Cortex of kidney (tissue), 1 donor: ENCODE results near the gene TNFRSF4.
"Not testable (repeated sequence)": the region's sequence is repeated elsewhere in the genome, so short reads cannot be mapped to it uniquely, and the experiment has no call there.

Experiments used
- DNase-seq: peaks from one replicate; lab custom pipeline; 2025; lab: John Stamatoyannopoulos, UW

The TNFRSF4 gene

GRCh38 chr1:1213345-1214265, at the start of gene TNFRSF4:
Gene TNFRSF4, minus strand, starts transcription at chr1:1214153. Its CDS starts 26 bp downstream, at chr1:1214127.
- no peak for DNase-seq

GRCh38 chr1:1262758-1263157, 48.8 kb upstream of the TNFRSF4 start:
- no peak for DNase-seq

GRCh38 chr1:1262071-1262470, 48.1 kb upstream of the TNFRSF4 start:
- DNase-seq: no peak

DNA sequence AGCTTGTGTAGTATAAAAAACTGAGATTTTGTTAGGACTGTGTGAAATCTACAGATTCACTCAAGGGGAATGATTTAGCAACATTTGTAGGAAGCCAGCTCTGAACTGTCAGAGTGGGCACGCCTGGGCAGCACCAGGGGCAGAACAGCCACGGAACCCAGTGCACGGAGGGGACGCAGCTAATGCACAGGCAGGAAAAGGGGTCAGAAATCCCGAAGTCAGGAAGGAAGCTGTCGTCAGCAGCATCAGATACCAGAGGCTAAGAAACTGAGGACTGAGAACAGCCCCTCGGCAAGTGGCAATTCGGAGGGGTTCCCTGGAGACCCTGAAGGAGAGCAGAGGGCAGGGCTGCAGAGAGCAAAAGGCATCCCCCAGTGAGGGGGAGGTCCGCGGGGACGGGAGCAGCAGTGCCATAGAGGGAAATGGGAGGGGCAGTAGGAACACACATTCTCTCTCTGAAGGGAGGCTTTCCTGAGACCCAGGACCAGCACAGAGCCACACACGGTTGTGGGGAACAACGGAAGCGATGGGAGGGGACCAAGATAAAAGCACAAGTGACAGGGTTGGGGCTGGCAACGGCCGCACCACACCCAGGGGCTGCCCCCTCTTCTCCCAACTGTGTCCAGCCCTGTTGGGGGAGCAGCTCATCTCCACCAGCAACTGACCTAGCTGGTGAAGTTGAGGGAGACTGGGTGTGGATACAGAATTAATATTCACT, 47.0 kb upstream of the TNFRSF4 start:
- DNase-seq: no peak

DNA sequence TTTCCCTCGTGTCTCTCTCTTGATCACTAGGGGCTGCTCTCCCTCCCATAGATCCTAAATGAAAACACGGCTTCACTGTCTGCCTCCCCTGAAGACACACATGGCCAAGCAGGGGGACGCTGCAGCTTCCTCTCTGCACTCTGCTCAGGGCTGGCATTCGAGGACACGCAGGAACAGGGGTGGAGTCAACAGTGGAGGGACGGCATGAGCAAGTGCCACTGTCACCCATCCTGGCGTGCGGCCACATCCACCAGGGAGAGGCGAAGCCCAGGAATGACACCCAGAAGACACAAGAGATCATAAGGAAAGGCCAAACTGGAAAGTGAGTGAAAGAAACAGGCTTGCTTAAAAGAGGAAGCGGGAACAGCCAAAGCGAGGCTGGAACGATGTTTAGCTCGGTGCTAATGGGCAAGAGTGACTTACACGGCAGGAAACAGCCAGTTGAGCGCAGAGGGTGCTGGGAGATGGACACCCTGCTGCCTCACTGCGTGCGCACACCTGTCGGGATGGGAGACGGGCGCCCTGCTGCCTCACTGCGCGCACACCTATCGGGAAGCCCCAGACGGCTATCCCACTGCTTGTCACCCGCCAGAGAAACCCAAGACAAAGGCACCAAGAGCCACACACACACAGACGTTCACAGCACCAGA, 46.1 kb upstream of the TNFRSF4 start:
- DNase-seq: no peak

DNA sequence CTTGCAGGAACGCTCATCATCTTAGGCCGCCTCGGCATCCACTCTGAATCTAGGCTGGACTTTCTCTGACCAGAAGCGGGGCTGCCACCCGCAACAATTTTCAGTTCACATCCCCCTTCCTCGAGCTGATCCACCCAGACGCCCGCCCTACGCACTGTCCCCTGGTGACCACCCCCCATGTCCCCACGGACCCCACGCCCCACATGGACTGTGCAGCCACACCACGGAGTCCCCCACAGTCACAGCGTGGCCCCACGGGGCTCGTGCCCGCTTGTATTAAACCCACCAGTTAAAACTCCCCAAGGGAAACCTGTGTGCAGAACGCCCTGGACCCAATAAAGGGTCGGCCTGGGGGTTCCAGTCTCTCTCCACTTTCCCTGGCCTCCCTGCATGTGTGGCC, 45.6 kb upstream of the TNFRSF4 start:
- no peak for DNase-seq

DNA sequence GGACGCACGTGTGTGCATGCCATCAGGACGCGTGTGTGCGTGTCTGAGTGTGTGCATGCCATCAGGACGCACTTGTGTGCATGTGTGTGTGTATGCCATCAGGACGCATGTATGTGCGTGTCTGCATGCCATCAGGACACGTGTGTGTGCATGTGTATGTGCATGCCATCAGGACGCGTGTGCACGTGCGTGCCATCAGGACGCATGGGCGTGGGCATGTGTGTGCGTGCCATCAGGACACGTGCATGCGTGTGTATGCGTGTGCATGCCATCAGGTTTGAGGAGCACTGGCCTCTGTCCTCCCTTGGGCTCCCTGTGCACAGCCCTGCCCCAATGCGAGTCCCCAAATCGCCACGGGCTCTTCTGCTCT, 45.2 kb upstream of the TNFRSF4 start:
- no peak for DNase-seq

DNA sequence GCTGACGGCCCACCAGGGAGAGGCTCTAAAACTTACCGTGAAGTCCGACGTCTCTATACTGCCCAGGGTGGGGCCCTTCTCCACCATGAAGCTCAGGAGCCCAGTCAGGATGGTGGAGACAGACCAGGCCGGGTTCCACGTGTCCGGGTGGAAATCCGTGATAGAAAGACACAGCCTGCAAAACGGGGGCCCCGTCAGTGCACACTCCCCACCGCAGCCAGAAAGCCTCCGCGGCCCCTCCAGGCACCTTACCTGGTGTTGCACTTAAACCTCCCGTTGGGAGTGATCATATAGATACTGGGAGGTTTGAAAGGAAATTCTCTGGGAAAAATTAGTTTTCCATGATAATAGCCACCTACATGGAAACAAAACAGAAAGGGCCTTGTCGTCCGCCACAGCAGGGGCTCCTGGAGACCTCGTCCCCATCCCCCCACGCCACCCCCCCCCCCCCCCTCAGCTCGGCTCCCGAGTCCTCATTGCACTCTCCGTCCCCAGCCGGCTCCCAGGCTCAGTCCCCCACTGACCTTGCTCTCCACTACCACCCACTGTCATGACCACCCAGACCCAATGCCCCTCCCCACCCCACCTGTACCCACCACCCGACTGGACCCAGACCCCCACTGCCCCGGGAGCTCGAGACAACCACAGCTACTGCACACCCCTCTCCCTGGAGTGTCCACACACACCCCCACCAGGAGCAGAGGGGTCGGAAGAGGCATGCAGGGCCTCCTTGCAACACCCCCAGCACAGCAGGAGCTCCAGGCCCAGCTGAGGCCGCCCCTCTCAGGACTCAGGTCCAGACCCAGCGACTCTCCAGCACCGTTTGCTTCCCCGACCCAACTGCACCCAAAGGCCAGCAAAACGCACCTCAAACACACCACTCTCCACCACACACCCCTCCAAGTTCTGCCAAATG, 43.3 kb upstream of the TNFRSF4 start:
- no peak for DNase-seq

GRCh38 chr1:1255611-1256010, 41.7 kb upstream of the TNFRSF4 start:
- DNase-seq: no peak

DNA sequence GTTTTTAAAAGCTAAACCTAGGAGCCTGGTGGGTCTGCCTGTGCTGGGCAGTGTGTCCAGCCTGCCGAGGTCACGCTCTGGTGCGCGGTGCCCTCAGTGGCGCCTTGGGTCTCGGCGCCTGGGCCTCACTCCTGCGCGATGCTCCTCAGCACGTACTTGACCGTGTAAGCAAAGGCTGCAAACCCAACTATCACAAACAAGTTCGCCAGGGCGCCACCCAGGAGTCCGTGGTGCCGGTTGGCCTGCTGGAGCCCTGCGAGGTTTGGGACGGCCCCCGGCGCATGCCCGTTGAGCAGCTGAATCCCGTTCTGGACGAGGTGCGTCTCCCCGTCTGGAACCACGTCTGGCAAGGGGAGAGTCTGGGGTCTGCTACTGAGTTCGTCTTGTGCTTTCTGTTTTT, 41.1 kb upstream of the TNFRSF4 start:
- no peak for DNase-seq

GRCh38 chr1:1254667-1254998, 40.7 kb upstream of the TNFRSF4 start:
- no peak for DNase-seq

GRCh38 chr1:1253972-1254666, 40.2 kb upstream of the TNFRSF4 start:
- DNase-seq: no peak

DNA sequence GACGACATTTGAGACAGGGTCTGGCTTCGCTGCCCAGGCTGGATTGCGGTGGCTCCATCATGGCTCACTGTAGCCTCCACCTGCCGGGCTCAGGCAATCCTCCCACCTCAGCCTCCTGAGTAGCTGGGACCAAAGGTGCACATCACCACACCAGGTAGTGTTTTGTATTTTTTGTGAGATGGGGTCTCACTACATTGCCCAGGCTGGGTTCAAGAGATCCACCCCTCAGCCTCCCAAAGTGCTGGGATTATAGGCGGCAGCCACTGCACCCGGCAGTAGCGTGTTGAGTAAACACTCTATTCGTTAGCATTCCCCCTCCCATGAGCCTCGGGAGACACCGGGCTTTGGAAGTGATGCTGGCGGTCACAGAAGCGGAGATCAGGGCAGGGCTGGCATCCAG, 39.4 kb upstream of the TNFRSF4 start:
- no peak for DNase-seq

- DNase-seq: no peak
These were observed 36.9 kb upstream of the TNFRSF4 start for GRCh38 chr1:1250786-1251284.

DNA sequence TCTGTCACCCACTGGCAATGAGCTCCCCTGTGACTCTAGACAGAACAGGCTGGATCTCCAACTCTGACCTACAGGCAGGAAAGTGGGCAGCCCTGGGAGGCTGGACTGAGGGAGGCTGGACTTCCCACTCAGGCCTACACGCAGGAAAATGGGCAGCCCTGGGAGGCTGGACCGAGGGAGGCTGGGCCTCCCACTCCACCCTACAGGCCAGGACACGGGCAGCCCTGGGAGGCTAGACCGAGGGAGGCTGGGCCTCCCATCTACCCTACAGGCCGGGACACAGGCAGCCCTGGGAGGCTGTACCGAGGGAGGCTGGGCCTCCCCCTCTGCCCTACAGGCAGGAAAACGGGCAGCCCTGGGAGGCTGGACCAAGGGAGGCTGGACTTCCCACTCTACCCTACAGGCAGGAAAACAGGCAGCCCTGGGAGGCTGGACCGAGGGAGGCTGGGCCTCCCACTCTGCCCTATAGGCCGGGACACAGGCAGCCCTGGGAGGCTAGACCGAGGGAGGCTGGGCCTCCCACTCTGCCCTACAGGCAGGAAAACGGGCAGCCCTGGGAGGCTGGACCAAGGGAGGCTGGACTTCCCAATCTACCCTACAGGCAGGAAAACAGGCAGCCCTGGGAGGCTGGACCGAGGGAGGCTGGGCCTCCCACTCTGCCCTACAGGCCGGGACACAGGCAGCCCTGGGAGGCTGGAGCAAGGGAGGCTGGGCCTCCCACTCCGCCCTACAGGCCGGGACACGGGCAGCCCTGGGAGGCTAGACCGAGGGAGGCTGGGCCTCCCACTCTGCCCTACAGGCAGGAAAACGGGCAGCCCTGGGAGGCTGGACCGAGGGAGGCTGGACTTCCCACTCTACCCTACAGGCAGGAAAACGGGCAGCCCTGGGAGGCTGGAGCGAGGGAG, 34.3 kb upstream of the TNFRSF4 start:
- DNase-seq: not testable (repeated sequence)

DNA sequence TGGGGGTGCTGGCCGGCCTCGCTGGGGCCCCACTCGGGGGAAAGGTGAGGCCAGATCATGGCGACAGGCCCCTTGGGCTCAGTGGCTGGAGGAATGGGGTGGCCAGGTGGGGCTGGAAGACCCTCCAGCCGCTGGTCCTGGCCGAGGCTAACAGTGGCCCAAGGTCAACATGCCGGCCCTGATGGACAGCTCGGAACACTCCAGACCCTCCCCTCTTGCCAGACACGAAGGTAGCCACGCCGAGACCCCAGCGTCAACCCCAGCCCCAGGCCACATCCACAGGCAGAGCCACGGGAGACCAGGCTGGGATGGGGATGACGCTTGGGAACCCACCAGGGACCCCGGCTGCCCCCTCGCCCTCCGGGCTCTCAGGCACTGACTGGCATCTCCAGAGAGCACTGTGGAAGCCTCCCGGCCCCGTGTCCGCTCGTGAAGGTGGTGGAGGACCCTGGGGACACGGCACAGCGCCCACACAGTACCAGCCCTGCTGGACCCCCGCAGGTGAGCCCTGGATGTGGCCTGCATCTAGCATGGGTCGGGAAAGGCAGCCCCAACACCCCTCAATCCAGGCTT, 33.5 kb upstream of the TNFRSF4 start:
- no peak for DNase-seq

DNA sequence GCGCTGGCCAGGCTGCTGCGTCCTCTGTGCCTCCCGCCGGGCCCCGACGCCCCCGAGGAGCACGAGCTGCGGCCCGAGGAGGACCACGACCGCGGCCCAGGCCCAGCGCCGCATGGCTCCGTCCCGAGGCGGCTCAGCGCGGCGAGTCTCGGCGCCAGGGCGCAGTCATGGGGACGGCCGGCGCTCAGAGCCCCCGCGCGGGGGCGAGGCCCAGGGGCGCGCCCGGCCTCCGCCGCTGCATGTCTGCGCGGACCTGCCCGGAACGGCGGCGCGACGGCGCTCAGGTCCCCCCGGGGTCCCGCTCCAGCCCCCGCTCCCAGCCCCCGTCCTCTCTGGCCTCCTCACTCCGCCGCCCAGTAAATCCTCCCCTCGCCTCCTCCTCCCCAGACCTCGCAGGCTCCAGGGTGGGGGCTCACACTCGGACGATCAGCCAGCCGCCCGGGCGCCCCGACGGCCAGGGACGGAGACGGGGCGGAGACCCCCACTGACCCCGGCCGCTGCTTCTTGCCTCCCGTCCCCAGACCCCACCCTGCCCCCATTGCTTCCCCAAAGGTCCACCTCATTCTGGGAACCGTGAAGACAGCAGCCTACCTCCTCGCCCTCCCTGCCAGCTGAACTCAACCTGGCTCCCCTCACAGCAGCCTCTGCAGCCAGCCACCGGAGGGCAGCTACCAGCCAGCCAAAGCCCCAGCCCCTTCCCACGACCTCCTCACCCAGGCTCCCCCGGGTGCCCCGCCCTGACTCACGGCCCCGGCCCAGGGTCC, 32.8 kb upstream of the TNFRSF4 start, which contains the start of gene C1QTNF12:
Gene C1QTNF12 (minus strand): TSS at position 146 of the 764 bp plus-strand sequence. CDS start 32 bp downstream, at position 114.
- no peak for DNase-seq

DNA sequence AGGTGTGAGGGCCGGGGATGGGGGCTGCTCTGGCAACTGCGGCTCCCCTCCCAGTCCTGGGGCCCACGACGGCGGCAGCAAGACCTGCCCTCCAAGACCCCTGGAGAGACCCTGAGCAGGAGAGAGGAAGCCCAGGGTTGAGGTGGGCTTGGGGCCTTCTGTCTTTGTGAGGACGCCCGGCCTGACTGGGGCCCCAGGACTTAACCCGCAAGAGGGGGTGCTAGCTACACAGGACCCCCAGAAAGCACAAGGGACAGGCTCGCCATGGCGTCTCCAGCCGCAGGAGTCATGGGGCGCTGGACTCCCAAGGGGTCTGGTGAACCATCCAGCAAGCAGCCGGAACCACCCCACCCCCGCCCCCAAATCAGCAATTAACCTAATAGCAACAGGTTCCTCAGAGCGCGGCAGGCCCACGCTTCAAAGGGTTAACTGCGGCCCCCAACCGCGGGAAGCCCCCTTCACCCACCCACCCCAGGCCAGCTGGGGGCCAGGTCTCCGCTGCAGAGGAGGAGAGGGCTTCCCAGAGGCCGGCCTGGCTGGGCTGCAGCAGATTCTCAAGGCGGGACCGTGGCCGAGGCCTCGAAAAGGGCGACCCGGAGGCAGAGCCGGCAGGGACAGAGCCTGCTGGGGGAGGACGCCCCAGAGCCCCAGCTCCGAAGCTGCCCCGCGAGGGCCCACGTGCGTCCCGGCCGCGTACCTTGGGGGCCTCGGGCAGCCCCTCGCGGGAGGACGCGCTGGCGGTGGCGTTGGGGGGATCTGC, 32.0 kb upstream of the TNFRSF4 start:
- DNase-seq: no peak
